K562 (cell line): ENCODE data around the gene KCNA10. TPM values are rescaled to one million over a fixed set of nuclear protein-coding genes. Genes with fewer than 3 reads are reported as not detected.

Source experiments
- ATAC-seq: fragments of 200-7000 bp; cut with Tn5 transposase; 3 replicates; pipeline ENCODE4 v1.9.1; 2020; ENCODE audit warnings: moderate library complexity
- BruUV-seq: library from RNA; stranded (reverse); fragments of 400-500 nt; replicated peaks from 2 replicates; lab custom pipeline; 2021; lab: Mats Ljungman, UMichigan
- CTCF ChIA-PET: fragments of 300-600 bp; formaldehyde crosslinking; extraction: SDS; loops from one replicate; lab custom pipeline; 2021; ENCODE audit warnings: low intra/inter-chr PET ratio; lab: Yijun Ruan, JAX
- POLR2A ChIA-PET: fragments of 300-600, 350-650 bp; sonication (Branson Sonifier 250); formaldehyde crosslinking; extraction: SDS; loops from one replicate; lab custom pipeline; 2021; ENCODE audit warnings: antibody characterized with exemption, inconsistent platforms; lab: Yijun Ruan, JAX
- DNase-seq, 4 experiments: peaks; one replicate each; pipeline versions ENCODE4 v3.0.0 to v3.0.0-alpha.2; 2011 to 2018; ENCODE audit warnings: low spot score in 3 of 4, mixed read lengths in 3 of 4; ENCODE audit errors: extremely low read depth in 1 of 4
- FAIRE-seq: peaks from 2 replicates; lab custom pipeline; 2011; peaks lifted over from hg19 to GRCh38; lab: Jason Lieb, UNC
- H2AFZ ChIP-seq: 2 replicates; pipeline ENCODE4 v1.6.0; 2011; ENCODE audit warnings: low read depth, low read length, control low read depth, inconsistent platforms
- H3K27ac ChIP-seq: fragments of 200-600 bp; 3 replicates; pipeline ENCODE4 v1.8.0; 2011; ENCODE audit warnings: low read depth, mild to moderate bottlenecking, control low read depth, inconsistent platforms, low read length, moderate library complexity, mixed read lengths; ENCODE audit errors: extremely low read depth
- H3K27me3 ChIP-seq, 2 experiments: fragments of 300-600 bp in 1 of 2; 2 replicates in 1 of 2; 3 replicates in 1 of 2; pipeline versions ENCODE4 v1.6.0 to v1.8.0; 2011; ENCODE audit warnings: inconsistent platforms in 2 of 2, low read length in 2 of 2, mild to moderate bottlenecking in 1 of 2, mixed read lengths in 1 of 2, moderate library complexity in 1 of 2; ENCODE audit not compliant: control insufficient read depth in 2 of 2, insufficient read depth in 2 of 2
- H3K36me3 ChIP-seq: fragments of 300-600 bp; 3 replicates; pipeline ENCODE4 v1.8.0; 2011; ENCODE audit warnings: mild to moderate bottlenecking, low read length, inconsistent platforms; ENCODE audit not compliant: control insufficient read depth, insufficient read depth
- H3K4me1 ChIP-seq, 2 experiments: fragments of 200-600 bp in 1 of 2; replicated peaks in 1 of 2; 2 replicates in 1 of 2; 3 replicates in 1 of 2; pipeline versions ENCODE4 v1.5.1 to v1.8.0; 2011; ENCODE audit warnings: inconsistent platforms in 2 of 2, low read length in 2 of 2, mild to moderate bottlenecking in 1 of 2, mixed read lengths in 1 of 2, moderate library complexity in 1 of 2; ENCODE audit not compliant: control insufficient read depth in 2 of 2, insufficient read depth in 2 of 2
- H3K4me2 ChIP-seq: 2 replicates; pipeline ENCODE4 v1.6.1; 2011; ENCODE audit warnings: low read length, control low read depth, inconsistent platforms, mixed read lengths; ENCODE audit not compliant: insufficient read depth
- H3K4me3 ChIP-seq: fragments of 200-600 bp; sonication (generic), shearing (Covaris generic); 2 replicates; pipeline ENCODE4 v1.5.1; 2016; ENCODE audit warnings: control low read depth, inconsistent platforms
- H3K79me2 ChIP-seq: fragments of 200-600 bp; 3 replicates; pipeline ENCODE4 v1.8.0; 2011; ENCODE audit warnings: low read length, inconsistent platforms; ENCODE audit not compliant: control insufficient read depth, insufficient read depth
- H3K9ac ChIP-seq, 2 experiments: 2 replicates each; pipeline versions ENCODE4 v1.6.0 to v1.6.1; 2011; ENCODE audit warnings: low read depth in 2 of 2, low read length in 2 of 2, control low read depth in 1 of 2, inconsistent platforms in 1 of 2, mild to moderate bottlenecking in 1 of 2, mixed read lengths in 1 of 2; ENCODE audit not compliant: insufficient read depth in 1 of 2
- H3K9me1 ChIP-seq: one replicate; pipeline ENCODE4 v1.6.0; 2011; ENCODE audit warnings: inconsistent platforms, mild to moderate bottlenecking, low read length, moderate library complexity; ENCODE audit not compliant: control insufficient read depth, insufficient read depth
- H3K9me3 ChIP-seq: replicated peaks from 2 replicates; pipeline ENCODE4 v1.5.1; 2011; ENCODE audit warnings: low read depth, low read length, inconsistent platforms; ENCODE audit not compliant: control insufficient read depth, insufficient read depth
- H4K20me1 ChIP-seq: replicated peaks from 2 replicates; pipeline ENCODE4 v1.6.1; 2011; ENCODE audit warnings: low read length, inconsistent platforms, mixed read lengths; ENCODE audit not compliant: control insufficient read depth, insufficient read depth
- HDAC3 ChIP-seq: fragments of 450-650 bp; IDR thresholded peaks from 2 replicates; pipeline ENCODE4 v1.6.1; 2018; ENCODE audit warnings: borderline replicate concordance, mild to moderate bottlenecking, moderate library complexity; ENCODE audit not compliant: partially characterized antibody
- ILK ChIP-seq: fragments of 450-650 bp; IDR thresholded peaks from 2 replicates; pipeline ENCODE4 v1.6.1; 2016; ENCODE audit warnings: missing genetic modification characterization, low read depth, mild to moderate bottlenecking, missing compliant biosample characterization, moderate library complexity, borderline replicate concordance
- PATZ1 ChIP-seq: fragments of 250-450 bp; sonication (Bioruptor Pico); IDR thresholded peaks from 2 replicates; pipeline ENCODE4 v1.5.0; 2020; ENCODE audit warnings: mild to moderate bottlenecking, borderline replicate concordance
- PREB ChIP-seq: sonication (generic); formaldehyde crosslinking; IDR thresholded peaks from 2 replicates; pipeline ENCODE4 v1.8.1; 2023; ENCODE audit warnings: mild to moderate bottlenecking, missing genetic modification reagents
- ZNF174 ChIP-seq: fragments of 250-450 bp; sonication (Bioruptor Pico); IDR thresholded peaks from 2 replicates; pipeline ENCODE4 v1.4.0; 2020; ENCODE audit warnings: mild to moderate bottlenecking
- ZNF324 ChIP-seq: fragments of 250-450 bp; sonication (Bioruptor Pico); IDR thresholded peaks from 2 replicates; pipeline ENCODE4 v1.4.0; 2020; ENCODE audit warnings: mild to moderate bottlenecking
- ZNF766 ChIP-seq: fragments of 200-800 bp; sonication (Bioruptor generic); conservative IDR thresholded peaks from 2 replicates; pipeline ENCODE4 v1.6.1; 2016; ENCODE audit warnings: missing genetic modification characterization, missing compliant biosample characterization
- WGBS: fragments of 100-300 bp; shearing (Covaris generic); methylation state at CpG from one replicate; pipeline ENCODE4 v1.1.6; 2016; ENCODE audit warnings: low coverage, mixed read lengths; ENCODE audit not compliant: insufficient coverage; ENCODE audit errors: missing lambda C conversion rate; 5-methylcytosine and 5-hydroxymethylcytosine counted together
- in situ Hi-C: fragments of 300-500 bp; cut with MboI; formaldehyde crosslinking; loops from 4 replicates; pipeline ENCODE4 v1.15.0; 2018; ENCODE audit warnings: inconsistent platforms, mixed read lengths
- intact Hi-C: fragments of 100-400 bp; cut with micrococcal nuclease; formaldehyde crosslinking; loops from 2 replicates; pipeline ENCODE4 v1.14.2; 2022
- polyA plus RNA-seq, 8 experiments: library from polyadenylated mRNA; depleted of rRNA in 4 of 8; stranded (reverse) in 5 of 8; unstranded in 3 of 8; fragments of >200 nt; fragmentation: Nextera tagmentation in 2 of 8; fragmentation: Illumina TruSeq in 1 of 8; extraction: Ambion mirVana in 2 of 8; extraction: Trizol in 1 of 8; gene quantifications; 2 replicates each; pipeline versions ENCODE4 v1.2.1 to v1.2.3, GENCODE V29; 2011 to 2014; ENCODE audit warnings: inconsistent platforms in 1 of 8, missing spikeins in 1 of 8
- total RNA-seq, 7 experiments: library from RNA; depleted of rRNA in 6 of 7; stranded (reverse); fragments of >200 nt in 6 of 7; fragmentation: Illumina TruSeq in 2 of 7; extraction: Trizol in 2 of 7; gene quantifications; 2 replicates each; pipeline versions ENCODE4 v1.2.1 to v1.2.3, GENCODE V29; 2011 to 2021; ENCODE audit warnings: low replicate concordance in 1 of 7

The KCNA10 gene
- total and polyA plus RNA-seq, 9 of the 15 experiments (the other 6 are each of a cell fraction or from before 2014, with no cell fraction given): not detected

GRCh38 chr1:110504226-110504625 lies 14.7 kb downstream of the KCNA10 start:
- WGBS: 0% methylated on average over 7 of the region's 7 CpGs
- no peak overlapping the region for H3K4me3 ChIP-seq
- no TSS peak for BruUV-seq
- TF ChIP-seq ILK (tag) (no peak), PATZ1 (CRISPR knock-in tag) (no peak), ZNF174 (CRISPR knock-in tag) (no peak), HDAC3 (no peak), PREB (CRISPR knock-in tag) (no peak), ZNF766 (no peak), ZNF324 (CRISPR knock-in tag) (no peak)
- intact Hi-C loops: no loop called here
- no peak overlapping the region for H3K27ac ChIP-seq
- peaks cover 36 to 71% of the 10 kb centered on the region in 2 experiments; a peak in 4 of 5 replicates for H3K27me3 ChIP-seq
- DNase-seq (no peak), FAIRE-seq (no peak), ATAC-seq (no peak)
- no peak overlapping the region for H3K4me2 ChIP-seq
- no peaks in the 10 kb centered on the region for H3K9me3 ChIP-seq
- CTCF ChIA-PET: no interaction called here
- H3K4me1 ChIP-seq: no peaks in the 10 kb centered on the region
- H2AFZ ChIP-seq: no peak overlapping the region
- in situ Hi-C loops: no loop called here
- POLR2A ChIA-PET: interaction anchor here (1.1 kb wide), 2 partner anchors 9 kb away, joined by 3 to 4 read pairs; no protein-coding TSS in a partner anchor
- H4K20me1 ChIP-seq: no peaks in the 10 kb centered on the region; the same call in none of the 2 replicates
- H3K79me2 ChIP-seq: no peaks in the 10 kb centered on the region
- H3K36me3 ChIP-seq: no peaks in the 10 kb centered on the region
- H3K9ac ChIP-seq: no peak overlapping the region; a peak in 1 of 4 replicates
- H3K9me1 ChIP-seq: no peaks in the 10 kb centered on the region
